ENCODE data around the gene DRG1. TPM values are rescaled to one million over a fixed set of nuclear protein-coding genes. Genes with fewer than 3 reads are reported as not detected.

The DRG1 gene
- polyA plus RNA-seq, 1 donor from 2014 or later: 90.2 TPM

GRCh38 chr22:31451709-31452571 lies 52.5 kb downstream of the DRG1 start:
- Histone ChIP-seq H3K9me2 (ENCODE audit: insufficient read depth, low read length) (no peaks in the 10 kb centered on the region), H3K27ac (ENCODE audit: low read length) (no peak overlapping the region), H3K4me2 (ENCODE audit: low read length) (no peak overlapping the region), H3K9me3 (ENCODE audit: low read length) (no peaks in the 10 kb centered on the region), H3K9ac (ENCODE audit: low read length) (no peak overlapping the region), H3K4me3 (ENCODE audit: low read length) (no peak overlapping the region), H4K20me1 (ENCODE audit: insufficient read depth) (no peaks in the 10 kb centered on the region), H3K79me2 (replicated peaks; ENCODE audit: insufficient read depth, low read length) (no peaks in the 10 kb centered on the region), H3K27me3 (ENCODE audit: insufficient read depth, low read depth, low read length) (no peaks in the 10 kb centered on the region), H3K36me3 (ENCODE audit: insufficient read depth, low read length) (peaks cover 4% of the 10 kb centered on the region), H2AFZ (ENCODE audit: low read depth, low read length) (no peak overlapping the region), H3F3A (ENCODE audit: insufficient read depth, low read length, poor library complexity, severe bottlenecking) (no peaks in the 10 kb centered on the region)
- TF ChIP-seq POLR2AphosphoS5 (IDR thresholded peaks at IDR 0.05) (no peak), SMC3 (conservative IDR thresholded peaks at IDR 0.05; ENCODE audit: poor library complexity) (no peak), EP300 (conservative IDR thresholded peaks at IDR 0.05; ENCODE audit: poor library complexity, severe bottlenecking) (no peak), RAD21 (conservative IDR thresholded peaks at IDR 0.05) (no peak), EZH2 (IDR thresholded peaks at IDR 0.05; ENCODE audit: borderline replicate concordance, insufficient read depth, low read length, poor library complexity, severe bottlenecking) (no peak), CTCF (IDR thresholded peaks at IDR 0.05; ENCODE audit: poor library complexity, severe bottlenecking) (peak; percentile 29), MXI1 (conservative IDR thresholded peaks at IDR 0.05; ENCODE audit: poor library complexity, severe bottlenecking) (no peak), REST (IDR thresholded peaks at IDR 0.05; ENCODE audit: borderline replicate concordance) (no peak), TAF1 (IDR thresholded peaks at IDR 0.05; ENCODE audit: low read depth) (no peak)

GRCh38 chr22:31461699-31462098 lies 62.3 kb downstream of the DRG1 start:
- Histone ChIP-seq H3K79me2 (replicated peaks; ENCODE audit: insufficient read depth, low read length) (no peaks in the 10 kb centered on the region), H3K9me3 (ENCODE audit: low read length) (no peaks in the 10 kb centered on the region), H3K9me2 (ENCODE audit: insufficient read depth, low read length) (no peaks in the 10 kb centered on the region), H3K36me3 (ENCODE audit: insufficient read depth, low read length) (peaks cover 11% of the 10 kb centered on the region), H3K27me3 (ENCODE audit: insufficient read depth, low read depth, low read length) (no peaks in the 10 kb centered on the region), H3F3A (ENCODE audit: insufficient read depth, low read length, poor library complexity, severe bottlenecking) (no peaks in the 10 kb centered on the region), H3K27ac (ENCODE audit: low read length) (no peak overlapping the region), H4K20me1 (ENCODE audit: insufficient read depth) (no peaks in the 10 kb centered on the region), H3K4me2 (ENCODE audit: low read length) (no peak overlapping the region), H3K9ac (ENCODE audit: low read length) (no peak overlapping the region), H2AFZ (ENCODE audit: low read depth, low read length) (no peak overlapping the region), H3K4me3 (ENCODE audit: low read length) (no peak overlapping the region)
- no peak for TF ChIP-seq RAD21 (conservative IDR thresholded peaks at IDR 0.05)
- no peak for TF ChIP-seq CTCF (IDR thresholded peaks at IDR 0.05; ENCODE audit: poor library complexity, severe bottlenecking)
- TF ChIP-seq EZH2 (IDR thresholded peaks at IDR 0.05; ENCODE audit: borderline replicate concordance, insufficient read depth, low read length, poor library complexity, severe bottlenecking): no peak
- no peak for TF ChIP-seq REST (IDR thresholded peaks at IDR 0.05; ENCODE audit: borderline replicate concordance)
- no peak for TF ChIP-seq SMC3 (conservative IDR thresholded peaks at IDR 0.05; ENCODE audit: poor library complexity)
- no peak for TF ChIP-seq EP300 (conservative IDR thresholded peaks at IDR 0.05; ENCODE audit: poor library complexity, severe bottlenecking)
- no peak for TF ChIP-seq MXI1 (conservative IDR thresholded peaks at IDR 0.05; ENCODE audit: poor library complexity, severe bottlenecking)
- no peak for TF ChIP-seq TAF1 (IDR thresholded peaks at IDR 0.05; ENCODE audit: low read depth)
- no peak for TF ChIP-seq POLR2AphosphoS5 (IDR thresholded peaks at IDR 0.05)
